SHP77 (cell line): ENCODE data around the gene DEAF1.
"Not testable (repeated sequence)": the region's sequence is repeated elsewhere in the genome, so short reads cannot be mapped to it uniquely, and the experiment has no call there.

Source experiments
- DNase-seq, 2 experiments: peaks; one replicate each; lab custom pipeline; 2025; lab: John Stamatoyannopoulos, UW

The DEAF1 gene

GRCh38 chr11:694563-695287 lies at the start of gene DEAF1:
TSS of gene DEAF1 (minus strand) at chr11:695222. CDS start at chr11:695047, 175 bp downstream.
- peak; percentile 61 to 64 for DNase-seq

GRCh38 chr11:742571-743201 lies 47.7 kb upstream of the DEAF1 start:
- no peak for DNase-seq

GRCh38 chr11:742156-742546 lies 47.1 kb upstream of the DEAF1 start:
- DNase-seq, result no peak

- not testable (repeated sequence) for DNase-seq
Observed at GRCh38 chr11:737899-738298, 42.9 kb upstream of the DEAF1 start.

GRCh38 chr11:737366-737765 lies 42.3 kb upstream of the DEAF1 start:
- DNase-seq, result no peak

- not testable (repeated sequence) for DNase-seq
Observed at GRCh38 chr11:734541-734940, 39.5 kb upstream of the DEAF1 start.

- no peak for DNase-seq
Observed at GRCh38 chr11:733072-733471, 38.0 kb upstream of the DEAF1 start.

GRCh38 chr11:729492-730074 lies 34.6 kb upstream of the DEAF1 start:
- DNase-seq, result no peak

- DNase-seq, result no peak
Observed at GRCh38 chr11:728901-729491, 34.0 kb upstream of the DEAF1 start.

GRCh38 chr11:727859-728748 lies 33.1 kb upstream of the DEAF1 start:
- peak; percentile 36 to 38 for DNase-seq

- no peak for DNase-seq
Observed at GRCh38 chr11:727281-727701, 32.3 kb upstream of the DEAF1 start.

- DNase-seq, result peak; percentile 34 to 46
Observed at GRCh38 chr11:726278-727220, 31.5 kb upstream of the DEAF1 start.

- DNase-seq, result no peak
Observed at GRCh38 chr11:725624-726202, 30.7 kb upstream of the DEAF1 start.

- DNase-seq, result no peak
Observed at GRCh38 chr11:724778-725386, 29.9 kb upstream of the DEAF1 start.

GRCh38 chr11:724049-724777 lies 29.2 kb upstream of the DEAF1 start:
- DNase-seq, result no peak

GRCh38 chr11:723120-723883 lies 28.3 kb upstream of the DEAF1 start:
- peak in 1 of 2 experiments; percentile 29 for DNase-seq

GRCh38 chr11:722346-722811 lies 27.4 kb upstream of the DEAF1 start:
- no peak for DNase-seq

- DNase-seq, result peak in 1 of 2 experiments; percentile 26
Observed at GRCh38 chr11:721741-722345, 26.8 kb upstream of the DEAF1 start.
